ENCODE results near the gene TTC39A. TPM values are rescaled to one million over a fixed set of nuclear protein-coding genes. Genes with fewer than 3 reads are reported as not detected.

TTC39A gene
- total RNA-seq, 1 donor from 2014 or later: 11.5 TPM

DNA sequence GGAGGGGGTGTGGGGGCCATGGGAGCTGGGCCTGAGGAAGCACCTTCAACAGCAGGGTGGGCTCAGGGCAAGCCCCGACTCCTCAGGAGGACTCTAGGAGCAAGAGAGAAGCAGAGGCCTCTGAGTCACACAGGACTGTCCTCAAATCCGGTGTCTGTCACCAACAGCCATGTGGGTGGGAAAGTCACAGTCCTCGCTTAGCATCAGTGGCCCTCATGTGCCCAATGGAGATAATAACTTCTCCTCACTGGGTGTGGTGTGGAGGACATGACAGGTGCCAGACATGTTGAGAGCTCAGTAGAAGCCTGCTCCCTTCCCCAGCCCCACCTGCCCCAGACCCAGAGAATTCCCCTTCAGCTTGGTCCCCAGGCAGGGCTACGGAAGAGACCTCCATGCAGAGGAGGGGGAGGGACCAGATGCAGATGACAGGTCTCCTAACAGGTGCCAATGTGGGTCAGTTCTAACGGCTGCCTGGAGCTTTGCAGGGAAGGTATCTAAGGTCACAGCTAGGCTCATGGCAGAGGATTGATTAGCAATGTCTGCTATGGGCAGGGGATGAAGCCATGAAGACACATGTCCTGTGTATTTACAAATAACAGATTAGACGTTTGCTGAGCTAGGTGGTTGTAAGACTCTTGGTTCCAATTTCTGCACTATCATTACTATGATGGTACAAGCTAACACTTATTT lies 30.2 kb downstream of the TTC39A start:
- DNase-seq (ENCODE audit: extremely low spot score in 2 of 2): no peak
- Histone ChIP-seq H3K4me1 (peaks cover 28% of the 10 kb centered on the region), H3K27ac (no peak overlapping the region), H3K9me3 (no peaks in the 10 kb centered on the region), H3K4me3 (no peak overlapping the region), H3K27me3 (no peaks in the 10 kb centered on the region), H3K36me3 (no peaks in the 10 kb centered on the region)
- TF ChIP-seq POLR2A (IDR thresholded peaks at IDR 0.05) (no peak), POLR2AphosphoS5 (IDR thresholded peaks at IDR 0.05; ENCODE audit: insufficient read depth in 1 of 2, low read depth in 1 of 2) (no peak)
- TF ChIP-seq, protein P1, sequence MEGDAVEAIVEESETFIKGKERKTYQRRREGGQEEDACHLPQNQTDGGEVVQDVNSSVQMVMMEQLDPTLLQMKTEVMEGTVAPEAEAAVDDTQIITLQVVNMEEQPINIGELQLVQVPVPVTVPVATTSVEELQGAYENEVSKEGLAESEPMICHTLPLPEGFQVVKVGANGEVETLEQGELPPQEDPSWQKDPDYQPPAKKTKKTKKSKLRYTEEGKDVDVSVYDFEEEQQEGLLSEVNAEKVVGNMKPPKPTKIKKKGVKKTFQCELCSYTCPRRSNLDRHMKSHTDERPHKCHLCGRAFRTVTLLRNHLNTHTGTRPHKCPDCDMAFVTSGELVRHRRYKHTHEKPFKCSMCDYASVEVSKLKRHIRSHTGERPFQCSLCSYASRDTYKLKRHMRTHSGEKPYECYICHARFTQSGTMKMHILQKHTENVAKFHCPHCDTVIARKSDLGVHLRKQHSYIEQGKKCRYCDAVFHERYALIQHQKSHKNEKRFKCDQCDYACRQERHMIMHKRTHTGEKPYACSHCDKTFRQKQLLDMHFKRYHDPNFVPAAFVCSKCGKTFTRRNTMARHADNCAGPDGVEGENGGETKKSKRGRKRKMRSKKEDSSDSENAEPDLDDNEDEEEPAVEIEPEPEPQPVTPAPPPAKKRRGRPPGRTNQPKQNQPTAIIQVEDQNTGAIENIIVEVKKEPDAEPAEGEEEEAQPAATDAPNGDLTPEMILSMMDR (IDR thresholded peaks at IDR 0.05): no peak
- intact Hi-C loops (cut with DNase I): no loop called here

DNA sequence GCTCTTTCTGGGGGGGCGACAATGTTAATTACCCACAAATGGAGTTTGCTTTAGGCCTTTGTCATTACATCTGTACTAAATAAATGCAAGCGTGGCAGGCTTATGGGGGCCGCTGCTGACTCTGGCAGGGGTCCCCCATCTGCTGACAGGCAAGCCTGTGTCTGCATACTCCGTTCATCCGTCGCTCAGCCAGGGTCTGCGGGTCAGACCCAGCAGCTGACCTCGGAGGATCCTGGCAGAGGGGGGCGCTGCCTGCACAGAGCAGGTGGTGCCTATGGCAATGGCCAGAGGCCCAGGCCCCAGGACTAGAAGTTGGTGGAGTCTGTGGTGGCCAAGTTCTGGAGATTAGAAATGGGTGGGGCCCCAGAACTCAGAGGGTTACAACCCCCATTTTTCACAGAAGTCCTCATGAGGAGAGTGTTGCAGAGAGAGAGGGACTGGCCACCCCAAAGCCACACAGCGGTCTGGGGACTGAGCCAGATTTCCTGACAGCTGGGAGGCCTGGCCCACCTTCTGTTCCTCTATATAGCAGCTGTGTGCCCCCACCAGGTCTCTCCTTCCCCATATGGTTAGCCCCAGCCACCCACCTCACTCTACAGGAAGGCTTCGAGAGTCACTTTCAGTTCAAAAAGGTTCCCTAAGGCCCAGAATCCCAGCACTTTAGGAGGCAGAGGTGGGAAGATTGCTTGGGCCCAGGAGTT lies 31.0 kb downstream of the TTC39A start:
- H3K4me3 ChIP-seq: no peak overlapping the region
- H3K36me3 ChIP-seq: no peaks in the 10 kb centered on the region
- H3K27me3 ChIP-seq: no peaks in the 10 kb centered on the region
- no peak for DNase-seq (ENCODE audit: extremely low spot score in 2 of 2)
- H3K27ac ChIP-seq: no peak overlapping the region
- intact Hi-C loops (cut with DNase I): no loop called here
- H3K4me1 ChIP-seq: peaks cover 28% of the 10 kb centered on the region
- H3K9me3 ChIP-seq: no peaks in the 10 kb centered on the region
- TF ChIP-seq POLR2A (IDR thresholded peaks at IDR 0.05) (no peak), POLR2AphosphoS5 (IDR thresholded peaks at IDR 0.05; ENCODE audit: insufficient read depth in 1 of 2, low read depth in 1 of 2) (no peak)
- TF ChIP-seq, protein P1 (IDR thresholded peaks at IDR 0.05): no peak

DNA sequence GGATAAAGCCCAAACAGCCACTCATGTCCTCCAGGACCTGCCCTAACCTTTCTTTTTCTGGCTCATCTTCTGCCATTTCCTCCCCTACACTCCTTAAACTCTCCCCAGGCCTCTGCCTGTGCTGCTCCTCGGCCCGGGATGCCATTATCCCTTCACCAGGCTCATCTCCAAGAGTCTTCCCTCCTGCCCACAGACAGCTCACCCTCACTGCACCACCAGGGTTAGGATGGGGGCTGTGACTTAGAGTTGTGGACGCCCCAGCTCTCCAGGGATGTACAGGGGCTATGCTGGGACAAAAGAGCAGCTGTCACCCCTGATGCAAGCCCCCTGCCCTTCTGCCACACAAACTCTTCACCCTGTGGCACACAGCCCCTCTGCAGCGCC lies 32.0 kb downstream of the TTC39A start:
- DNase-seq (ENCODE audit: extremely low spot score in 2 of 2): peak in 1 of 2 donors; percentile 65
- no peak for TF ChIP-seq POLR2AphosphoS5 (IDR thresholded peaks at IDR 0.05; ENCODE audit: insufficient read depth in 1 of 2, low read depth in 1 of 2)
- TF ChIP-seq POLR2A (IDR thresholded peaks at IDR 0.05): no peak
- TF ChIP-seq, protein P1 (IDR thresholded peaks at IDR 0.05): no peak
- no peak overlapping the region for H3K27ac ChIP-seq
- H3K4me3 ChIP-seq: no peak overlapping the region
- H3K36me3 ChIP-seq: no peaks in the 10 kb centered on the region
- intact Hi-C loops (cut with DNase I): no loop called here
- peaks cover 21% of the 10 kb centered on the region for H3K4me1 ChIP-seq
- H3K9me3 ChIP-seq: no peaks in the 10 kb centered on the region
- H3K27me3 ChIP-seq: no peaks in the 10 kb centered on the region

DNA sequence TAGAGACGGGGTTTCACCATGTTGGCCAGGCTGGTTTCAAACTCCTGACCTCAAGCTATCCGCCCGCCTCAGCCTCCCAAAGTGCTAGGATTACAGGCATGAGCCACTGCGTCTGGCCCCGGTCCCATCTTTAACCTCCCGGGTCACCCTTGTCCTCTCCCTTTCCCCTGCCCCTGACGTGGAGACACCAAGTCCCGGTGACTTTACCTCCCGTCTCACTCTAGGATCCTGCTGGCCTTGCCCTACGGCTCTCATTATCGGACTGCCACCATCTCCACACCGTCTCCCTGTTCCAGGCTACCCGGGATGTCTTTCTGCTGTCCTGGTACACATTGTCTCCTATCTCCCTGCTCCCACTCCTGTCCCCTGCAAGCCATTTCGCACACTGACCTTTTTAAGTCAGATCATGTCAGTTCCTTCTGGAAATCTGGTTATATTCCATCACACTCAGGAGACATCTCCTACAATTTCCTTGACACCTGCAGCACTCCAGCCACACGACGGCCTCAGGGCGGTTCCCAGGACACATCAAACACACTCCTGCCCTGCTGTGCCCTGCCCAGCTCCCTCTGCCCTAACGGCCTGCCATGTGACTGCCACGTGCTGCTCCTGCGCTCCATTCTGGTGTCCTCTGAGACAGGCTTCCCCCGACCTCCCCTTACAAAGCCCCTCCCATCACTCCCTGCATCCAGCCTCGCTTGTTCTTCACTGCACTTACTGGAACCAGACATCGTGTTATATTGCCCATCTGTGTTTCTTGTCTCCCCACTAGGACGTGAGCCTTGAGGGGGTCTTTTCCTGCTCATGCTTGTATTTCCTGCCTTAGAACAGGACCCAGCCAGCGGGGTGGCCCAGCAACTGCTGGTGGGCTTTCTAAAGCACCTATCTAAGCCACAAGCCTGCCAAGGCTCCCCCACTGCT lies 32.7 kb downstream of the TTC39A start:
- Histone ChIP-seq H3K27ac (peak overlapping the region; percentile 38), H3K27me3 (no peaks in the 10 kb centered on the region), H3K4me1 (peaks cover 20% of the 10 kb centered on the region), H3K36me3 (no peaks in the 10 kb centered on the region), H3K4me3 (peak overlapping the region; percentile 45 to 48), H3K9me3 (no peaks in the 10 kb centered on the region)
- DNase-seq (ENCODE audit: extremely low spot score in 2 of 2): peak in 1 of 2 donors; percentile 94
- intact Hi-C loops (cut with DNase I): no loop called here
- TF ChIP-seq POLR2AphosphoS5 (IDR thresholded peaks at IDR 0.05; ENCODE audit: insufficient read depth in 1 of 2, low read depth in 1 of 2): no peak
- TF ChIP-seq POLR2A (IDR thresholded peaks at IDR 0.05): no peak
- TF ChIP-seq, protein P1 (IDR thresholded peaks at IDR 0.05): no peak

All from vagina (tissue), 2 donors.